Activated CD8-positive, alpha-beta memory T cell treated with anti-CD3 and anti-CD28 coated beads for 4 hours (primary cell): ENCODE results near the gene SLC25A21.
"Not testable (repeated sequence)": the region's sequence is repeated elsewhere in the genome, so short reads cannot be mapped to it uniquely, and the experiment has no call there.

Source experiments
- DNase-seq, 2 donors: peaks; one replicate each; pipeline ENCODE4 v3.0.0-alpha.2; 2020; ENCODE audit warnings: low read depth in 2 of 2

The SLC25A21 gene

DNA sequence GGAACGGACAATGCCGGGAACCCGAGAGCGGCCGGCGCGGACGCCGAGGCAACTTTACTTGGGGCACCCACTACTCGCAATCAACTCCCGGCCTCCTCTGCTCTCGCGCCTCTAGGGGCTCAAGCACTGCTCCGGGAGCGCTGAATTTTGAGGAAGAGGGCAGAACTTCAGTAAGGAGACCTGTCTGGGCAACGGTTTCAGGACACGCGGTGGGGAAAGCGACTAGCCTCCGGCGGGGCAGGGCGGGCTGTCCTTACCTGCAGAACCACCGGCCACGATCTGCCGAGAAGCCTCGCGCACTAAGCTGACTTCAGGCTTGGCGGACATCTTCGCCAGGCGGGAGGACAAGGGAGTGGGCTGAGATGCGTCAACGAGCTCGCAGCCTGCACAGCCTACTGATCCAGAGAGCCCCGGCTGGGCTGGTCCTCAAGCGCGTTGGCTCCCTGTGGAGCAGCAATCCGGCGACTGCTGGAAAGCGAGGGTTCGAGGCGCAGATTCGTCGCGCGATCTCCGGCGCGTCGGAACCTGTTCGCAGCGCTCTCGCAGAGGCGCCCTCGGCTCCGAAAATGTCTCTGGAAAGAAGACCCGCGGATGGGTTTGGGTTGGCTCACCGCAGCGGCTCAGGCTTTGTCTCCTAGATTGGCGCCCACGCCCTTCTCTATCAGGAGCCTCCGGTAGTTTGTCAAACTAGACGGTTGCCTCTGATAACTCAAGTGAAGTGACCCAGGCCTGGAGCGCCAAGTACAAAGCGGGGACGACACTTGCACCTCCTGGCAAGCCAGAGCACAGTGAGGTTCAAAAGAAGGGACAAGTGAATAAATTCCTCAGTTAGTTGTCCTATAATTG, at the start of gene SLC25A21:
Gene SLC25A21, minus strand, starts transcription at position 583 of the 846 bp plus-strand sequence.
- no peak for DNase-seq

DNA sequence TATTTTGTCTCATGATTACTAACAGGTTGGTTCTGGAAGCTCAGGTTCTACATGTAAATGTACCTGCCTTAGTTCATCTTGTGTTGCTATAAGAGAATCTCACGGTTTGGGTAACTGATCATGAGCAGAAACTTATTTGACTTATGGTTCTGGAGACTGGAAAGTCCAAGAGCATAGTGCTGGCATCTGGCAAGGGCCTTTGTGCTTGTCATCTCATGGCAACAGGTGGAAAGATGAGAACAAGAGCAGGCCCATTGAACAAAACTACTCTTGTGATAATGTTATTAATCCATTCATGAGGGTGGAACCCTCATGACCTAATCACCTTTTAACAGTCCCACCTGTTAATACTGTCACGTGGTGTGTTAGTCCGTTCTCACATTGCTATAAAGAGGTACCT, 48.7 kb upstream of the SLC25A21 start:
- DNase-seq, result no peak

DNA sequence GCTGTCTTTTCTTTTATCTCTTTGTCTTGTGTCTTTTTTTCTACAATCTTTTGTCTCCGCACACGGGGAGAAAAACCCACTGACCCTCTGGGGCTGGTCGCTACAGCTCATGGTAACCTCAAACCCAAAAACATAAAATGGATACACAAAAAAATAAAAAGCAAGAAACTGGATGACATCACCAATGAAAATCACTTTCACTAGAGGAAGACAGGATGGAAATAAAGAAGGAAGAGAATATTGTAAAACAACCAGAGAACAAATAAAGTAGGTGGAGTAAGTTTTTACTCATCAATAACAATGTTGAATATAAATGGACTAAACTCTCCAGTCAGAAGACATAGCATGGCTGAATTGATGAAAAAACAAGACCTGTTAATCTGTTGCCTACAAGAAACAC, 42.9 kb upstream of the SLC25A21 start:
- no peak for DNase-seq

DNA sequence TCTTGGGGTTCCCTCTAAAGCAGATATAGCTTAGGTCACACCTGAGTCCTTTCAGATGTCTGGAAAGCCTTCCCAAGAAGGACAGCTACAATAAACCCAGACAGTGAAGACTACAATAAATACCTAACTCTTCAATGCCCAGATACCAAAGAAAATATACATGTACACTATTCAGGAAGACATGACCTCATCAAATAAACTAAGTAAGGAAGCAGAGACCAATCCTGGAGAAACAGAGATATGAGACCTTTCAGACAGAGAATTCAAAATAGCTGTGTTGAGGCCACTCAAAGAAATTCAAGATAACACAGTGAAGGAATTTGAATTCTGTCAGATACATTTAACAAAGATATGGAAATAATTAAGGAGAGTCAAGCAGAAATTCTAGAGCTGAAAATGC, 40.6 kb upstream of the SLC25A21 start:
- DNase-seq, result no peak

DNA sequence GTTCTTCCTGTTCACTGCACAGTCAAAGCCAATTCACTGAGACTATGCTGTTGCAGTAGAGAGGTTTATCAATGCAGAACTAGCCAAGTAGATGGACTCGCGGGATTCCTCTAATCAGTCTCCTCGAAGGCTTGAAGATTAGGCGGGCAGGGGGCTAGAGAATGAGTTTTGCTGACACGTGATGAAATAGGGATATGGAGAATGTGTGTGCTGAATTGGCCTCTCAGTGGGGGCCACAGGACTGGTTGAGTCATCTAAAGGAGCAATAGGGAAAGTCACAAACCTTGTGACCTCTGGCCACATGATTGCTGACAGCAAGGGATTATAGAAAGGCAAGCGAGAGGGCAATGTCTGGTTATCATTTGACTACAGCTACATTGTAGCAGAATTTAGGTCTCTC, 38.0 kb upstream of the SLC25A21 start:
- DNase-seq, result no peak

DNA sequence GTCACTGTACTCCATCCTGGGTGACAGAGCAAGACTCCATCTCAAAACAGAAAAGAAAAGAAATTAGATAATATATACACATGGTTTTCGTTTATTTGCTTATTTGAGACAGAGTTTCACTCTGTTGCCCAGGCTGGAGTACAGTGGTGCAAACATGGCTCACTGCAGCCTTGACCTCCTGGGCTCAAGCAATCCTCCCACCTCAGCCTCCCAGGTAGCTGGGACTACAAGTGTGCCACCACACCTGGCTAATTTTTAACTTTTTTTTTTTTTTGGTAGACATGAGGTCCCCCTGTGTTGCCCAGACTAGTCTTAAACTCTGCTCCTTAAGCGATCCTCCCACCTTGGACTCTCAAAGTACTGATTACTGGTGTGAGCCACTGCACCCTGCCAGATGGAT, 37.2 kb upstream of the SLC25A21 start:
- not testable (repeated sequence) for DNase-seq

DNA sequence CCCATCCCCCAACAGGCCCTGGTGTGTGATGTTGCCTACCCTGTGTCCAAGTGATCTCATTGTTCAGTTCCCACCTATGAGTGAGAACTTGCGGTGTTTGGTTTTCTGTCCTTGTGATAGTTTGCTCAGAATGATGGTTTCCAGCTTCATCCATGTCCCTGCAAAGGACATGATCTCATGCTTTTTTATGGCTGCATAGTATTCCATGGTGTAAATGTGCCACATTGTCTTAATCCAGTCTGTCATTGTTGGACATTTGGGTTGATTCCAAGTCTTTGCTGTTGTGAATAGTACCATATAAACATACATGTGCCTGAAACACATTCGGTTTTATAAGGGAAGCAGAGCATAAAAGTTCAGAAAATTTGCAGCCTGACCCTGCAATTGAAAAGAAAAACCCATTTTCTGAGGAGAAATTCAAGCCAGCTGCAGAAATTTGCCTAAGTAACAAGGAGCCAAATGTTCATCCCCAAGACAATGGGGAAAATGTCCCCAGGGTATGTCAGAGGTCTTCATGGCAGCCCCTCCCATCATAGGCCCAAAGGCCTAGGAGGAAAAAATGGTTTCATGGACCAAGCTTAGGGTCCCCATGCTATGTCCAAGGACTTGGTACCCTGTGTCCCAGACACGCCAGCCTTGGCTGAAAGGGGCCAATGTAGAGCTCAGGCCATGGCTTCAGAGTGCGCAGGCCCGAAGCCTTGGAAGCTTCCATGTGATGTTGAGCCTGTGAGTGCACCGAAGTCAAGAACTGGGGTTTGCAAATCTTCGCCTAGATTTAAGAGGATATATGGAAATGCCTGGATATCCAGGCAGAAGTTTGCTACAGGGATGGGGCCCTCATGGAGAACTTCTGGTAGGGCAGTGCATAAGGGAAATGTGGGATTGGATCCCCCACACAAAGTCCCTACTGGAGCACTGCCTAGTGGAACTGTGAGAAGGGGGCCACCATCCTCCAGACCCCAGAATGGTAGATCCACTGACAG, 33.5 kb upstream of the SLC25A21 start:
- DNase-seq, result not testable (repeated sequence)

DNA sequence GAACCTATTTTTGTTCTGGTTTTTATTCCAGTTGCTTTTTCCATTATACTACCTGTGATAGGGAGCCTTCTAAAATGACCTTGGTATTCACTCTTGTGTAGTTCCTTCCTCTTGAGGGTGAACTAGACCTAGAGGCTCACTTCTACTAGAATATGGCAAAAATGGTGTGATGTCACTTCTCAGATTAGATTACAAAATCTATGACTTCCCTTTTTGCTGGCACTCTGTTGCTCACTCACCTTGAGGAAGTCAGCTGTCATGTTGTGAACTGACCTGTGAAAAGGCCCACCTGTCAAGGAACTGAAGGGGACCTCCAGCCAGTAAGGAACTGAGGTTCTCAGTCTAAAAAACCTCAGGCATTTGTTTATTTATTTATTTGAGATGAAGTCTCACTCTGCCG, 31.0 kb upstream of the SLC25A21 start:
- no peak for DNase-seq

DNA sequence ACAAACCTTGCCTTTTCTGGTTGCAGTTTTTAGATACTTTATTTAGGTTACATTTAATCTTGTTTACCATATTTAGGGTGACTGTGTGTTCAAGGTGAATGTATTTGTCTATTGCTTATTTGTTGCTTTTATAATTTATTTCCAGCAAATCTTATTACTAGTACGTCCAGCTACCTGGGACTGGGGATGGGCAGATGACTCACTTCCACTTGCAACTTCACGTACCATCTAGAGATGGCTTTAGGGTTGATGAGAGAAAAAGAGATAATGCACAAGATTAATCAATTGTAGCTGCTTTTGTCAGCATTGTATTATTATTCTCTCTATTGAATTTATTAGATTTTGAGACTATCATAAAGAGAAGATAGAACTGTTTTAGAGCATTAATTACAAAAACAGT, 30.4 kb upstream of the SLC25A21 start:
- DNase-seq, result no peak

DNA sequence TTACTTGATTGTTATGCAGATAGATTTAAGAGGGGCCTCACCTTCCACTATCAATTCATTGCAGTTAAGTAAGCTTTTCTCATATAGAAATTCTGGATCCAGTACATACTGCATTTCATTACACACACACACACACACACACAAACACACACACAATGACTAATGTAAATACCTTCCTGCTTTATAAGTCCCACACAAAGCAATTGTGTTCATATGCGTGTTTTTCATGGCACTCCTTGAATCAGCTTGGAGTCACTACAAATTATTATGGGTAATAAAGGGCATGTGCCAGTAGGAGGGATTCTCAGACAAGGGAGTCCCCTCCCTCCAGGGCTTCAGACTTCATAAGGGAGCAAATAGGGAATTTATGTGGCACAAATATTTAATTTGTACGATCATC, 29.9 kb upstream of the SLC25A21 start:
- DNase-seq, result no peak

DNA sequence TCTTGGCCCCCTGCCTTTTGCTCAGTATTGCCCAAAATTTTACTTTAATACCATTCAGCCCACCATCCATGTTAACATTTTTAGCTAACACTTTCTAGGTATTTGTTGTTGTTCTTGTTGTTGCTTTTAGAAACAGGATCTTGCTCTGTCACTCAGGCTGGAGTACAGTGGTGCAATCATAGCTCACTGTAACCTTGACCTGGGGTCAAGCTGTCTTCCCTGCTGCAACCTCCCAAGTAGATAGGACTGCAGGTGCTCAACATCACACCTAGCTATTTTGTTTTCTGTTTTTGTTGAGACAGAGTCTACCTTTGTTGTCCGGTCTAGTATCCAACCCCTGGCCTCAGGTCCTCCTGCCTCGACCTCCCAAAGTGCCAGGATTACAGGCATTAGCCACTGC, 29.3 kb upstream of the SLC25A21 start:
- no peak for DNase-seq

DNA sequence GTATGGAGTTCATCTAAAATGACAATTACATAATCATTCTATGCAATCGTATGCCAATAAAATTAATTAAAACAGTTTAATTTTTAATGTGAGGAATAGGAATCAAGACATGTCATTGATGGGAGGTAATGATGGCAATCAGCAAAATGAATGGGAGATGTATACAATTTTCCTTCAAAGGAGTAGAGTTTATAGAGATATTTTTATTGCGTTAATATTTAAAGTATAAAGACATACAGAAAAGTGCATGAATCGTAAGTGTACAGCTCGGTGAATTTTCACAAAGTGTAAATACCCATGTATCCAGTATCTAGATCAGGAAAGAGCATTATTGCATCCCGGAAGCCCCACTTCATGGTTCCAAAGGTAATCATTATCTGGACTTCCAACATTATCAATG, 26.5 kb upstream of the SLC25A21 start:
- no peak for DNase-seq

DNA sequence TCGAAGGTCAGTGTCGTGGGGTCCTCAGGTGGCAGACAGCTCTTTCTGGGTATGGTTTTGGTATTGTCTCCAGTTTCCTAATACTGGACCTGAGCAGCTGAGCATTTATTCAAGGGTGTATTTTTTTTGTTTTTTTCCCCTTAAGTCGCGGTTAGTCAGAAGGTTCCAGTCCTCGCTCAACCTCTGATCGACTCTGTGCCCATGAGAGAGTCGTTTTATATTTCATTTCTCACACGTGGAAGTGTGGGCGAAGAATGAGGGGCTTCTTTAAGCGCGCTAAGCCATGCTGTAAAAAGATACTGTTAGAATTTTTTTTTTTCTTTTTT, 25.8 kb upstream of the SLC25A21 start:
- DNase-seq, result no peak

DNA sequence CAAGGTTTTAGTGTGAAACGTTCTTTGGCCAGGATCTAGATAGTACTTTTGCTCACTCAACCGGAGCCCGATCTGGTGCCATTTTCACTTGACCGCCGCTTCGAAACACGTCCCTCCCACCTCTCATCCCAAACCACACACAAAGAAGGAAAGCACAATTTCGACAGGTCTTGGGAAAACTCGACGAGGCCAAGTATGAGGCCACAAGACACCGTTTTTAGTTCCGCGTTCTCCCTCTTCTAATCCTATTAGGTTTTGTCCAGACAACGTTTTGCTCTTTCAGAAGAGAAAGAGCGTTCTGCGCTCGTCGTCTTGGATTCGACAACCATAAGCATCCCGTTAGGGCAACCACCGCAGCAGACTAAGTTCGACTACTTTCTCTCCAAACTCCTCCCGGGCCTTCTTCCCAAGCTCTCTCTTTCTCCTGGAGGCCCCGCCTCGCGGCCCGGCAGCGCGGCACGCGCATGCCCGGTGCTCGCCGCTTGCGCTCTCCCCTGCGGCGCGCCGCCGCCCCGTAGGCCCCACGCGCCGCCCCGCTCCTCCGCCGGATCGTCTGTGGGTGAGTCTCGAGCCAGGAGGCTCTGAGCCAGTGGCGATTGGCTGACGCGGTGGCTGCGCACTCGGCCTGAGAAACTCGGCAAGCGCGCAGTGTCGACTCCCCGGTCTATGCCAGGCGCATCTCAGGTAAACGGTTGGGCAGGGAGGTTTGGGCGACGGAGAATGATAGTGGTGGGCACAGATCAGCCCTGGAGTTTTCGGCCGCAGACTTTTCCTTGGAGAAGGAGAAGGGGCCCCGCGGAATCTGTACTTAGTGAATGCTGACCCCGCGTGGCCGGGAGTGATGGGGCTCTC, 25.2 kb upstream of the SLC25A21 start, which contains the start of gene MIPOL1:
Gene MIPOL1, plus strand, starts transcription at position 517 of the 852 bp plus-strand sequence. CDS start 49,952 bp downstream, outside the sequence.
- no peak for DNase-seq

DNA sequence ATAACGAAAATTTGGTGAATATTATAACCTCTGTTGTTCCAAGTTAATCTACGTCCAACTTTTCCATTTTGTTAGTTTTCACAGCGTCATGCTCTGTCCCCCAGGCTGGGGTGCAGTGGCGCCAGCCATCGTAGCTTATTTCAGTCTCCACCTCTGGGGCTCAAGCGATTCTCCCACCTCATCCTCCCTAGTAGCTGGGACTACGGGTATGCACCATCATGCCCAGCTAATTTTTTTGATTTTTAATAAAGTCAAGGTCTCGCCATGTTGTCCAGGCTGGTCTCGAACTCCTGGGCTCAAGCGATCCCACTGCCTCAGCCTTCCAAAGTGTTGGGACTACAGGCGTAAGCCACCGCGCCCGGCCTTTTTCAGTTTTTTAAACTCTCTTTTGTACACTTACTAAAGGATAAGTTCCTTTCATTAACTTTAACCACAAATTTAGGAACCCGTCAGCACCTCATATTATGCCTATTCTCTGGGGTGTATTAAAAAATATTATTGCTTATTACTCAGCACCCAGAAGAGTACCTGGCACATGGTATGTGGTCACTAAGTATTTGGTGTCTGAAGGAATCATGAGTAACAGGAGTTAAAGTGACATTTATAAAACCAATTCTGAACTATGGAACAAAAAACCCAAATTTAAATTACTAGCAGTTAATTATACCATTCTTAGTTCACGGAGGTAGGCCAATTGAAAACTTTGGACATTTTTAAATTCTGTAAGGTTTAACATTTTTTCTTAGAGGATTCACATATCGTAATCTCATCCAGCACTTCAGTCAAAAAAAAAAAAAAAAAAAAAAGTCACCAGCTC, 24.4 kb upstream of the SLC25A21 start:
- no peak for DNase-seq

DNA sequence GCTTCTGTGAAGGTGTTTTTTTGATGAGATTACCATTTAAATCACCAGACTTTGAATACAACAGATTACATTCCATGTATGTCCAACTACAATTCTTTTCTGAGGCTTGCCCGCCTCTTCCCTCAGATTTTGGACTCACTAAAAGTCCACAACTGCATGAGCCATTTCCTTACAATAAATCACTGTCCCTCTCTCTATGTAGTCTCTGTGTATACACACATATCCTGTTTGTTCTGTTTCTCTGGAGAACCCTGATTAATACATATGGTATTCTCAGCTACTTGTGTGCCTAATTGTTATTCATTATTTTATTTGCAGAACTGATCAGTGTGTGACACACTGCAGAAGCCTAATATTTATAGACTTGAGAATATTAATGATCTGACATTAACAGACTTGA, 22.9 kb upstream of the SLC25A21 start:
- no peak for DNase-seq

DNA sequence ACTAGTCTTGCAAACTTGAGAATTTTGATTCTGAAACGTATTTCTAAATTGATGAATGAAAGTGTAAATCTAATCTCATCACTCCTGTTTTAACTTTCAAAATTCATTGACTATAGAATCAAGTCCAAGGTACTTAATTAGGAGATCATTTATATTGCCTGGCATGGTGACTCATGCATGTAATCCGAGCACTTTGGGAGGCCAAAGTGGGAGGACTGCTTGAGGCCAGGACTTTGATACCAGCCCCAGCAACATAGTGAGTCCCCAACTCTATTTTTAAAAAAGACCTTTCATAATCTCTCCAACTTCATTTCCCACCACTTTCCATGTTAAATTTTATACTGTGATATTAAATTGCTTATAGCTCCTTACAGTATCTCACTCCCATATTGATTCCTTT, 22.3 kb upstream of the SLC25A21 start:
- no peak for DNase-seq

DNA sequence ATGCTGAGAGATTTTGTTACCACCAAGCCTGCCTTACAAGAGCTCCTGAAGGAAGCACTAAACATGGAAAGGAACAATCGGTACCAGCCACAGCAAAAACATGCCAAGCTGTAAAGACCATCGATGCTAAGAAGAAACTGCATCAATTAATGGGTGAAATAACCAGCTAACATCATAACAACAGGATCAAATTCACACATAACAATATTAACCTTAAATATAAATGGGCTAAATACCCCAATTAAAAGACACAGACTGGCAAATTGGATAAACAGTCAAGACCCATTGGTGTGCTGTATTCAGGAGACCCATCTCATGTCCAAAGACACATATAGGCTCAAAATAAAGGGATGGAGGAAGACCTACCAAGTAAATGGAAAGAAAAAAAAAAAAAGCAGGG, 17.3 kb upstream of the SLC25A21 start:
- DNase-seq, result not testable (repeated sequence)

DNA sequence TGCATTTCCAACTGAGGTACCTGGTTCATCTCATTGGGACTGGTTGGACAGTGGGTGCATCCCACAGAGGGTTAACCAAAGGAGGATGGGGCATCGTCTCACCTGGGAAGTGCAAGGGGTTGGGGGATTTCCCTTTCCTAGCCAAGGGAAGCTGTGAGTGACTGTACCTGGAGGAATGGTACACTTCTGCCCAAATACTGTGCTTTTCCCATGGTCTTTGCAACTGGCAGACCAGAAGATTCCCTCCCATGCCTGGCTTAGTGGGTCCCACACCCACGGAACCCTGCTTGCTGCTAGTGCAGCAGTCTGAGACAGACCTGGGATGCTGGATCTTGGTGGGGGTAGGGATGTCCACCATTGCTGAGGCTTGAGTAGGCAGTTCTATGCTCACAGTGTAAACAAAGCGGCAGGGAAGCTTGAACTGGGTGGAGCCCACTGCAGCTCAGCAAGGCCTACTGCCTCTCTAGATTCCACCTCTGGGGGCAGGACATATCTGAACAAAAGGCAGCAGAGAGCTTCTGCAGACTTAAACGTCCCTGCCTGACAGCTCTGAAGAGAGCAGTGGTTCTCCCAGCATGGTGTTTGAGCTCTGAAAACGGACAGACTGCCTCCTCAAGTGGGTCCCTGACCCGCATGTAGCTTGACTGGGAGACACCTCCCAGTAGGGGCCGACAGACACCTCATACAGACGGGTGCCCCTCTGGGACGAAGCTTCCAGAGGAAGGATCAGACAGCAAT, 15.6 kb upstream of the SLC25A21 start:
- not testable (repeated sequence) for DNase-seq

DNA sequence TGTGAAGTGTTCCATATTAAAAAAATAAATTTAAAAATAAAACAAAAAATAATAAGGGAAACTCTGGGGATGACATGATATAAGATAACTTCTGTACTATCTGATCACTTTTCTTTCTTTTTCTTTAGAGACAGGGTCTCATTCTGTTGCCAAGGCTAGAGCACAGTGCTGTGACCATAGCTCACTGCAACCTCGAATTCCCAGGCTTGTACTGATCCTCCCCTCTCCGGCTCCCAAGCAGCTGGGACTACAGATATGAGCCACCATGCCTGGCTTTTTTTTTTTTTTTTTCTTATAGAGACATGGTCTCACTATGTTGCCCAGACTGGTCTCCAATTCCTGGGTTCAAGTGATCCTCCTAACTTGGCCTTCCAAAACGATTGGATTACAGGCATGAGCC, 14.9 kb upstream of the SLC25A21 start:
- no peak for DNase-seq
